ENCODE measurements around the gene ELOVL5. TPM values are rescaled to one million over a fixed set of nuclear protein-coding genes. Genes with fewer than 3 reads are reported as not detected.
A peak's percentile ranks its signal among the peaks of the same experiment; 100 is the strongest.
"Not testable (repeated sequence)": the region's sequence is repeated elsewhere in the genome, so short reads cannot be mapped to it uniquely, and the experiment has no call there.

Gene ELOVL5
- total and polyA plus RNA-seq, 12 donors, result 31.4 to 1,320 (median 161) TPM

DNA sequence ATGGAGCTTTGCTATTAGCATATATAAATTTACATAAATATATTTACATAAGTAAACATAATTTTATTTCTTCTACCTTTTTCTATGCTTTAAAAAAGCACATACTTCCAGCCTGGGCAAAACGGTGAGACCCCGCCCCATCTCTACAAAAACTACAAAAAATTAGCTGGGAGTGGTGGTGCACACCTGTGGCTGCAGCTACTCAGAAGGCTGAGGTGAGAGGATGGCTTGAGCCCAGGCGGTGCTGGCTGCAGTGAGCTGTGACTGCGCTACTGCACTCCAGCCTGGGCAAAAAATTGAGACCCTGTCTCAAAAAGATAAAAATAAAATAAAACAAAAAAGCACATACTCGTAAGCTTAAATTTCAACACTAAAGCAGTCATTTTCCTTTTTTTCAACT is 30.3 kb downstream of the ELOVL5 start:
- H3K4me3 ChIP-seq, result no peak overlapping the region
- TF ChIP-seq, protein P1, sequence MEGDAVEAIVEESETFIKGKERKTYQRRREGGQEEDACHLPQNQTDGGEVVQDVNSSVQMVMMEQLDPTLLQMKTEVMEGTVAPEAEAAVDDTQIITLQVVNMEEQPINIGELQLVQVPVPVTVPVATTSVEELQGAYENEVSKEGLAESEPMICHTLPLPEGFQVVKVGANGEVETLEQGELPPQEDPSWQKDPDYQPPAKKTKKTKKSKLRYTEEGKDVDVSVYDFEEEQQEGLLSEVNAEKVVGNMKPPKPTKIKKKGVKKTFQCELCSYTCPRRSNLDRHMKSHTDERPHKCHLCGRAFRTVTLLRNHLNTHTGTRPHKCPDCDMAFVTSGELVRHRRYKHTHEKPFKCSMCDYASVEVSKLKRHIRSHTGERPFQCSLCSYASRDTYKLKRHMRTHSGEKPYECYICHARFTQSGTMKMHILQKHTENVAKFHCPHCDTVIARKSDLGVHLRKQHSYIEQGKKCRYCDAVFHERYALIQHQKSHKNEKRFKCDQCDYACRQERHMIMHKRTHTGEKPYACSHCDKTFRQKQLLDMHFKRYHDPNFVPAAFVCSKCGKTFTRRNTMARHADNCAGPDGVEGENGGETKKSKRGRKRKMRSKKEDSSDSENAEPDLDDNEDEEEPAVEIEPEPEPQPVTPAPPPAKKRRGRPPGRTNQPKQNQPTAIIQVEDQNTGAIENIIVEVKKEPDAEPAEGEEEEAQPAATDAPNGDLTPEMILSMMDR (IDR thresholded peaks at IDR 0.05), result no peak
- no peak overlapping the region for H3K27ac ChIP-seq
- DNase-seq, result no peak
- no peaks in the 10 kb centered on the region for H3K9me3 ChIP-seq (replicated peaks in 1 of 3)
- 87 to 89% (median 88%) methylated on average over 5 of the region's 5 CpGs for WGBS, 4 donors
- intact Hi-C loops (cut with DNase I), result no loop called here
- H3K4me1 ChIP-seq (replicated peaks in 1 of 2), result peaks cover 29 to 54% of the 10 kb centered on the region in 2 donors
- H3K27me3 ChIP-seq, result no peaks in the 10 kb centered on the region
- H3K36me3 ChIP-seq (replicated peaks in 1 of 2), result no peaks in the 10 kb centered on the region

DNA sequence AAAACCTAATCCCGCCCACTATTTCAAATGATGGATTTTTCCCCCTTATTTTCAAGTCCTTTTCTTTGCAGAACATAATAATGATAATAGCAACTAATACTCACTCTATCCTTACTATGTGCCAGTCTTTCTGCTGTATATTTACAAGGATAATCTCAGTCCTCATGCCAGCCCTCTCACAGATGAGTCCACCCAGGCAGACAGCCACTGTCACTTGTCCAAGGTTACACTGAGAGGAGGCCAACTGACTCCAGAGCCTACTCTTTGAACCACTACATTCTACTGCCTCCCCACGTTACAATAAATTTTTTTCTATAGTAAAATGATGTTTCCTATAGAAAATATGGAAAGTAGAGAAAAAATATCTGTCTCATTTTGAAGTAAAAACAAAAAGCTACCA is 30.9 kb downstream of the ELOVL5 start:
- Histone ChIP-seq H3K27me3 (no peaks in the 10 kb centered on the region), H3K4me1 (replicated peaks in 1 of 2) (peaks cover 28 to 49% of the 10 kb centered on the region in 2 donors), H3K36me3 (replicated peaks in 1 of 2) (no peaks in the 10 kb centered on the region), H3K27ac (no peak overlapping the region), H3K4me3 (no peak overlapping the region), H3K9me3 (replicated peaks in 1 of 3) (no peaks in the 10 kb centered on the region)
- intact Hi-C loops (cut with DNase I), result no loop called here
- peak in 6 of 7 donors; percentile 38 to 66 (median 60) for DNase-seq
- WGBS, 4 donors, result 70 to 78% (median 71%) methylated on average over 2 of the region's 2 CpGs
- TF ChIP-seq POLR2A (IDR thresholded peaks at IDR 0.05), result no peak
- TF ChIP-seq, protein P1 (IDR thresholded peaks at IDR 0.05), result no peak

DNA sequence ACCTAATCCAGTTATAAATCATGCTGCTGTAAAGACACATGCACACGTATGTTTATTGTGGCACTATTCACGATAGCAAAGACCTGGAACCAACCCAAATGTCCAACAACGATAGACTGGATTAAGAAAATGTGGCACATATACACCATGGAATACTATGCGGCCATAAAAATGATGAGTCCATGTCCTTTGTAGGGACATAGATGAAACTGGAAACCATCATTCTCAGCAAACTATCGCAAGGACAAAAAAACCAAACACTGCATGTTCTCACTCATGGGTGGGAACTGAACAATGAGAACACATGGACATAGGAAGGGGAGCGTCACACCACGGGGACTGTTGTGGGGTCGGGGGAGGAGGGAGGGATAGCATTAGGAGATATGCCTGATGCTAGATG is 31.5 kb downstream of the ELOVL5 start:
- DNase-seq; intact Hi-C loops (cut with DNase I); H3K9me3 ChIP-seq (replicated peaks in 1 of 3); H3K4me3 ChIP-seq; H3K27me3 ChIP-seq; H3K36me3 ChIP-seq (replicated peaks in 1 of 2); H3K27ac ChIP-seq: not testable (repeated sequence)
- H3K4me1 ChIP-seq (replicated peaks in 1 of 2), result peaks cover 22 to 43% of the 10 kb centered on the region in 2 donors
- 72 to 86% (median 78%) methylated on average over 8 of the region's 8 CpGs for WGBS, 4 donors

DNA sequence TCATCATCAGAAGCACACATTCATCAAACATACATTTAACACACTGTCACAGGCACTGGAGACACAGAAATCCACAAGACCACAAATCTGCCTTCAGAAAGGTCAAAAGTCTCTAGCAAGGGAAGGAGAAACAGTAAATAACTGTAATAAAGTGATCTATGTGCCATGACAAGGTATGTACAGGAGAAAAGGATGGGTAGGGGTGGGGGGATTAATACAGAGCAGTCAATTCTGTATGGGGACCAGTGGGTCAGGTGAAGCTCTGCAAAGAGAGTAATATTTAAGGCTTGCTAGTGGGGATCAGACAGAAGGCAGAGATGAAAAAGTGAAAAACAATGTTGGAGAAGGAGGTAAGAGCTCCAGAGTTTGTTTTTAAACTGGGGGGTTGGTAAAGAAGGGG is 32.6 kb downstream of the ELOVL5 start:
- Histone ChIP-seq H3K9me3 (replicated peaks in 1 of 3) (no peaks in the 10 kb centered on the region), H3K27me3 (no peaks in the 10 kb centered on the region), H3K27ac (no peak overlapping the region), H3K36me3 (replicated peaks in 1 of 2) (no peaks in the 10 kb centered on the region), H3K4me3 (no peak overlapping the region), H3K4me1 (replicated peaks in 1 of 2) (peaks cover 10 to 32% of the 10 kb centered on the region in 2 donors)
- no peak for DNase-seq
- no peak for TF ChIP-seq POLR2A (IDR thresholded peaks at IDR 0.05)
- TF ChIP-seq, protein P1 (IDR thresholded peaks at IDR 0.05), result no peak
- intact Hi-C loops (cut with DNase I), result no loop called here

DNA sequence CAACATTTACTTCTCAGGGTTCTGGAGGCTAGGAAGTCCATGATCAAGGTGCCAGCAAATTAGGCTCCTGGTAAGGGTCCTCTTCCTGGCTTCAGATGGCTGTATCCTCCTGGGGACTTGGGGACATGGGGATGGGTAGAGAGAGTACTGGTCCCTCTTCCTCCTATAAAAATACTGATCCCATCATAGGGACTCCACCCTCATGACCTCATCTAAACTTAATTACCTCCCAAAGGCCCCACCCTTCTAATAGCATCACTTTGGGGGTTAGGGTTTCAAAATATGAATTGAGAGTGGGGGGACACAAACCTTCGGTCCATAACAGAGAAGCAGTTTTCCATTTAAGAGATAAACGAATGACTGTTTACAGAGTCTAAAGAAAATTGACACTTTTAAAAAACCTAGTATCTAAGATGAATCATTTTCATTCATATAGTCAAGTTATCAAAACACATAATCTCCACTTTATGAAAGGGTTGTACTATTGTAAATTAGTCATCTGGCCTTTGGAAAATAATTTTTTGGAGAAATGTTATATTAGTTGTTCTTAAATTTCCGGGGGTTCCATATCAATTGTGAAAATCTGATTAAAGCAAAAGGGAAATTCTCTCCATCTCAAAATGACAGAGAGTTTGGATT is 33.5 kb downstream of the ELOVL5 start:
- Histone ChIP-seq H3K36me3 (replicated peaks in 1 of 2) (no peaks in the 10 kb centered on the region), H3K4me1 (replicated peaks in 1 of 2) (peaks cover 8 to 28% of the 10 kb centered on the region in 2 donors), H3K27ac (peak overlapping the region in 1 of 5 donors; percentile 47), H3K9me3 (replicated peaks in 1 of 3) (no peaks in the 10 kb centered on the region), H3K4me3 (no peak overlapping the region), H3K27me3 (no peaks in the 10 kb centered on the region)
- 38 to 57% (median 52%) methylated on average over 3 of the region's 3 CpGs for WGBS, 4 donors
- TF ChIP-seq, protein P1 (IDR thresholded peaks at IDR 0.05), result no peak
- TF ChIP-seq POLR2A (IDR thresholded peaks at IDR 0.05), result no peak
- no peak for DNase-seq
- intact Hi-C loops (cut with DNase I), result no loop called here

All from adrenal gland (tissue), 12 donors.